K562 (cell line): ENCODE data around the gene LAMB4. TPM values are rescaled to one million over a fixed set of nuclear protein-coding genes. Genes with fewer than 3 reads are reported as not detected.
A peak's percentile ranks its signal among the peaks of the same experiment; 100 is the strongest.

Experiments used
- ARID1B ChIP-seq: fragments of 450-650 bp; IDR thresholded peaks from 2 replicates; pipeline ENCODE4 v1.6.1; 2016; ENCODE audit warnings: antibody characterized with exemption, mild to moderate bottlenecking, inconsistent platforms
- CBFA2T3 ChIP-seq: fragments of 450-650 bp; IDR thresholded peaks from 2 replicates; pipeline ENCODE4 v1.6.1; 2017
- CTBP1 ChIP-seq: fragments of 450-650 bp; IDR thresholded peaks from 2 replicates; pipeline ENCODE4 v1.6.1; 2016; ENCODE audit warnings: borderline replicate concordance
- DPF2 ChIP-seq: fragments of 450-650 bp; IDR thresholded peaks from 2 replicates; pipeline ENCODE4 v1.6.1; 2016
- ETV1 ChIP-seq: fragments of 450-650 bp; conservative IDR thresholded peaks from 2 replicates; pipeline ENCODE4 v1.6.1; 2016; ENCODE audit warnings: missing genetic modification characterization, control low read depth, low read depth, missing compliant biosample characterization
- FOSL1 ChIP-seq: fragments of 200-800 bp; sonication (Bioruptor generic); conservative IDR thresholded peaks from 2 replicates; pipeline ENCODE4 v1.6.1; 2016; ENCODE audit warnings: missing genetic modification characterization, missing compliant biosample characterization
- JUND ChIP-seq, 2 experiments: IDR thresholded peaks; 2 replicates in 1 of 2; 3 replicates in 1 of 2; pipeline ENCODE4 v1.6.1; 2011; ENCODE audit warnings: borderline replicate concordance in 2 of 2, low read depth in 2 of 2, low read length in 2 of 2, improper control_type of control experiment in 1 of 2, missing biosample characterization in 1 of 2, missing genetic modification characterization in 1 of 2, missing genetic modification reagents in 1 of 2
- NFATC3 ChIP-seq: fragments of 450-650 bp; IDR thresholded peaks from 2 replicates; pipeline ENCODE4 v1.6.1; 2017; ENCODE audit warnings: mild to moderate bottlenecking
- RCOR1 ChIP-seq, 2 experiments: IDR thresholded peaks; 2 replicates each; pipeline ENCODE4 v1.6.1; 2012; ENCODE audit warnings: low read depth in 2 of 2, low read length in 2 of 2, borderline replicate concordance in 1 of 2, improper control_type of control experiment in 1 of 2
- TAL1 ChIP-seq: fragments of 450-650 bp; IDR thresholded peaks from 2 replicates; pipeline ENCODE4 v1.6.1; 2016; ENCODE audit warnings: mild to moderate bottlenecking
- TCF3 ChIP-seq: sonication (generic); formaldehyde crosslinking; IDR thresholded peaks from 2 replicates; pipeline ENCODE4 v1.4.0; 2020; ENCODE audit warnings: mild to moderate bottlenecking, missing genetic modification reagents
- polyA plus RNA-seq, 8 experiments: library from polyadenylated mRNA; depleted of rRNA in 4 of 8; stranded (reverse) in 5 of 8; unstranded in 3 of 8; fragments of >200 nt; fragmentation: Nextera tagmentation in 2 of 8; fragmentation: Illumina TruSeq in 1 of 8; extraction: Ambion mirVana in 2 of 8; extraction: Trizol in 1 of 8; gene quantifications; 2 replicates each; pipeline versions ENCODE4 v1.2.1 to v1.2.3, GENCODE V29; 2011 to 2014; ENCODE audit warnings: inconsistent platforms in 1 of 8, missing spikeins in 1 of 8
- total RNA-seq, 7 experiments: library from RNA; depleted of rRNA in 6 of 7; stranded (reverse); fragments of >200 nt in 6 of 7; fragmentation: Illumina TruSeq in 2 of 7; extraction: Trizol in 2 of 7; gene quantifications; 2 replicates each; pipeline versions ENCODE4 v1.2.1 to v1.2.3, GENCODE V29; 2011 to 2021; ENCODE audit warnings: low replicate concordance in 1 of 7
- TF ChIP-seq, protein P1 (sequence below), 2 experiments: fragments of 450-650 bp; IDR thresholded peaks; 2 replicates each; pipeline ENCODE4 v1.6.1; 2016; ENCODE audit warnings: mild to moderate bottlenecking in 2 of 2, borderline replicate concordance in 1 of 2, low read depth in 1 of 2, moderate library complexity in 1 of 2
- TF ChIP-seq, protein P2 (sequence below): fragments of 450-650 bp; conservative IDR thresholded peaks from 2 replicates; pipeline ENCODE4 v1.6.1; 2016; ENCODE audit warnings: missing genetic modification characterization, low read depth, mild to moderate bottlenecking, missing compliant biosample characterization, moderate library complexity

The LAMB4 gene
- total and polyA plus RNA-seq, 9 of the 15 experiments (the other 6 are each of a cell fraction or from before 2014, with no cell fraction given) = 0.06 to 0.13 (median 0.07) TPM; not detected in 6

DNA sequence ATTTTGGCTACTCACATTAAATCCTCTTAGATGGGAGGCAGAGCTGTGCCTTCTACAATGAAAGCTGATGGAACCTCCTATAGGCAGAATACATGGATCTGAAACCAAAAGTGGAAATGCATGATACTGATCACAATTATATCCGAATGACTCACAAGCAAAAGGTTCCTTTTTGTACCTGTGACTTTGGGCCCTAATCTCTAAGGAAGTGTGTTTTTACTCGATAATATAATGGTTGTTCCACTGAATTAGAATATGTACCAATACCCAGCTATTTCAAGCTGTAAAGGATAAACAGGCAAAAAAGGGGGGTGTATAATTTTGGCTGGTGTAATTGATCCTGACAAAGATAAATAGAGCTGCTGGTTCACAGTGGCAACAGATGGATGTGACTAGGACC lies 109.6 kb downstream of the LAMB4 start (continued):
- TF ChIP-seq, protein P1, sequence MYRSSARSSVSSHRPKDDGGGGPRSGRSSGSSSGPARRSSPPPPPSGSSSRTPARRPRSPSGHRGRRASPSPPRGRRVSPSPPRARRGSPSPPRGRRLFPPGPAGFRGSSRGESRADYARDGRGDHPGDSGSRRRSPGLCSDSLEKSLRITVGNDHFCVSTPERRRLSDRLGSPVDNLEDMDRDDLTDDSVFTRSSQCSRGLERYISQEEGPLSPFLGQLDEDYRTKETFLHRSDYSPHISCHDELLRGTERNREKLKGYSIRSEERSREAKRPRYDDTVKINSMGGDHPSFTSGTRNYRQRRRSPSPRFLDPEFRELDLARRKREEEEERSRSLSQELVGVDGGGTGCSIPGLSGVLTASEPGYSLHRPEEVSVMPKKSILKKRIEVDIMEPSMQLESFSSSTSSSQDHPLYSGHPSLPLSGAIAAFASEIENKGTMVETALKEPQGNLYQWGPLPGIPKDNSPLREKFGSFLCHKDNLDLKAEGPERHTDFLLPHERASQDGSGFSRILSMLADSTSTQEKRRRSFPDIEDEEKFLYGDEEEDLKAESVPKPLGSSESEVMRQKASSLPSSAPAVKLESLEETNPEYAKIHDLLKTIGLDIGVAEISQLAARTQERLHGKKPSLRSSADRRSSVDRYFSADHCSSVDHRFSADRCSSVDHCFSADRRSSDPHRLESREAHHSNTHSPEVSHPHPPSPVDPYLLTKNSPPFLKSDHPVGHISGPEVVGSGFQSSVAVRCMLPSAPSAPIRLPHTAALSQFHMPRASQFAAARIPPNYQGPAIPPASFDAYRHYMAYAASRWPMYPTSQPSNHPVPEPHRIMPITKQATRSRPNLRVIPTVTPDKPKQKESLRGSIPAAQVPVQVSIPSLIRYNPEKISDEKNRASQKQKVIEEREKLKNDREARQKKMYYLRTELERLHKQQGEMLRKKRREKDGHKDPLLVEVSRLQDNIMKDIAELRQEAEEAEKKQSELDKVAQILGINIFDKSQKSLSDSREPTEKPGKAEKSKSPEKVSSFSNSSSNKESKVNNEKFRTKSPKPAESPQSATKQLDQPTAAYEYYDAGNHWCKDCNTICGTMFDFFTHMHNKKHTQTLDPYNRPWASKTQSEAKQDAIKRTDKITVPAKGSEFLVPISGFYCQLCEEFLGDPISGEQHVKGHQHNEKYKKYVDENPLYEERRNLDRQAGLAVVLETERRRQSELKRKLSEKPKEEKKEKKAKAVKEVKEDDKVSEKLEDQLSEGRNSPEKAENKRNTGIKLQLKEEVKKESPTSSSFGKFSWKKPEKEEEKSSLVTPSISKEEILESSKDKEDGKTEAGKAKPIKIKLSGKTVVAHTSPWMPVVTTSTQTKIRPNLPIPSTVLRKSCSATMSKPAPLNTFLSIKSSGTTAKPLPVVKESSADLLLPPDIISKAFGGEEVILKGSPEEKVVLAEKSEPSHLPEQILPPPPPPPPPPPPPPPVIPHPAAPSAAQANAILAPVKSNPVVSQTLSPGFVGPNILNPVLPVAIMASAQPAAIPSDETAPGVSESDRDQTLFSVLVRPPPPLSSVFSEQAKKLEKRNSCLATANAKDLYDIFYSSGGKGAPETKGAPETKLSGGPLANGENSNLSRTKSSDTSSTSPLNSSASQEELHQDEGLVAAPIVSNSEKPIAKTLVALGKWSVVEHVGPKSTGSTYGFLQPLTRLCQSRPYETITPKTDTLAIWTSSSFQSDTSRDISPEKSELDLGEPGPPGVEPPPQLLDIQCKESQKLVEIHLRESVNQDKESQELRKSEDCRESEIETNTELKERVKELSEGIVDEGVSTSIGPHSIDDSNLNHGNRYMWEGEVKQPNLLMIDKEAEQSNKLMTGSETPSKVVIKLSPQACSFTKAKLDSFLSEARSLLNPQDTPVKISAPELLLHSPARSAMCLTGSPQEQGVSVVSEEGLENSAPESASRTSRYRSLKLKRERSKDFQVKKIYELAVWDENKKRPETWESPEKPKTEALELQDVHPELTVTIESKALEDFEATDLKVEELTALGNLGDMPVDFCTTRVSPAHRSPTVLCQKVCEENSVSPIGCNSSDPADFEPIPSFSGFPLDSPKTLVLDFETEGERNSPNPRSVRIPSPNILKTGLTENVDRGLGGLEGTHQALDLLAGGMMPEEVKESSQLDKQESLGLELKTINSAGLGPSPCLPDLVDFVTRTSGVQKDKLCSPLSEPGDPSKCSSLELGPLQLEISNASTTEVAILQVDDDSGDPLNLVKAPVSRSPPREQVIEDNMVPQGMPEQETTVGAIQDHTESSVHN (IDR thresholded peaks at IDR 0.05; ENCODE audit: borderline replicate concordance in 1 of 2, low read depth in 1 of 2) = no peak
- TF ChIP-seq TCF3 (CRISPR knock-in tag) (peak; percentile 72), RCOR1 (IDR thresholded peaks at IDR 0.05; ENCODE audit: borderline replicate concordance in 1 of 2, low read depth in 2 of 2, low read length in 2 of 2) (peak in 1 of 2 experiments; percentile 11; a peak in 1 of 4 replicates), FOSL1 (tag) (peak; percentile 67), JUND (IDR thresholded peaks at IDR 0.05; ENCODE audit: borderline replicate concordance, low read depth, low read length) (peak; percentile 84), JUND (tag; IDR thresholded peaks at IDR 0.05; ENCODE audit: borderline replicate concordance, low read depth, low read length) (peak; percentile 85; the same call in 2 of the 3 replicates), NFATC3 (no peak), TAL1 (peak; percentile 21; the same call in 1 of the 2 replicates), ETV1 (tag) (peak; percentile 58), DPF2 (peak; percentile 69; the same call in 1 of the 2 replicates), CTBP1 (peak; percentile 41; the same call in 1 of the 2 replicates), CBFA2T3 (peak; percentile 62), ARID1B (peak; percentile 79)
- TF ChIP-seq, protein P2, sequence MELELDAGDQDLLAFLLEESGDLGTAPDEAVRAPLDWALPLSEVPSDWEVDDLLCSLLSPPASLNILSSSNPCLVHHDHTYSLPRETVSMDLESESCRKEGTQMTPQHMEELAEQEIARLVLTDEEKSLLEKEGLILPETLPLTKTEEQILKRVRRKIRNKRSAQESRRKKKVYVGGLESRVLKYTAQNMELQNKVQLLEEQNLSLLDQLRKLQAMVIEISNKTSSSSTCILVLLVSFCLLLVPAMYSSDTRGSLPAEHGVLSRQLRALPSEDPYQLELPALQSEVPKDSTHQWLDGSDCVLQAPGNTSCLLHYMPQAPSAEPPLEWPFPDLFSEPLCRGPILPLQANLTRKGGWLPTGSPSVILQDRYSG (tag) = no peak
